ENCODE measurements around the gene LRRC7. TPM values are rescaled to one million over a fixed set of nuclear protein-coding genes. Genes with fewer than 3 reads are reported as not detected.

LRRC7 gene
- total RNA-seq, 2 experiments from 2014 or later: 0.14 to 0.20 TPM

GRCh38 chr1:69898403-69898947, 330.8 kb downstream of the LRRC7 start:
- H3K9me3 Mint-ChIP-seq: no peaks in the 10 kb centered on the region
- H3K27me3 Mint-ChIP-seq: no peaks in the 10 kb centered on the region
- intact Hi-C loops (cut with DNase I, micrococcal nuclease): no loop called here
- Histone ChIP-seq H3K27me3 (ENCODE audit: control insufficient read depth in 1 of 2, insufficient read depth in 2 of 2, low read length in 2 of 2) (no peaks in the 10 kb centered on the region), H3K4me3 (ENCODE audit: low read length) (no peak overlapping the region), H3K9me3 (ENCODE audit: control insufficient read depth in 1 of 2, insufficient read depth in 1 of 2, low read length in 2 of 2) (peaks cover 0 to 6% of the 10 kb centered on the region in 2 experiments), H3K27ac (ENCODE audit: low read depth in 1 of 2, low read length in 2 of 2) (no peak overlapping the region), H3K4me1 (ENCODE audit: insufficient read depth, low read length) (no peaks in the 10 kb centered on the region), H3K36me3 (ENCODE audit: insufficient read depth, low read length) (no peaks in the 10 kb centered on the region)
- POLR2A ChIA-PET: no interaction called here
- CTCF ChIA-PET: no interaction called here
- H3K4me1 Mint-ChIP-seq (ENCODE audit: low read depth): no peaks in the 10 kb centered on the region
- ATAC-seq (ENCODE audit: poor library complexity) (no peak), DNase-seq (no peak)
- no peak overlapping the region for H3K4me3 Mint-ChIP-seq
- no peak overlapping the region for H3K27ac Mint-ChIP-seq
- H3K36me3 Mint-ChIP-seq (ENCODE audit: low read depth): no peaks in the 10 kb centered on the region
- no peak for TF ChIP-seq CTCF (IDR thresholded peaks at IDR 0.05)

GRCh38 chr1:69911301-69911801, 343.6 kb downstream of the LRRC7 start:
- Mint-ChIP-seq H3K36me3 (ENCODE audit: low read depth) (no peaks in the 10 kb centered on the region), H3K27ac (no peak overlapping the region), H3K4me1 (ENCODE audit: low read depth) (no peaks in the 10 kb centered on the region), H3K4me3 (no peak overlapping the region), H3K27me3 (no peaks in the 10 kb centered on the region), H3K9me3 (no peaks in the 10 kb centered on the region)
- Histone ChIP-seq H3K27ac (ENCODE audit: low read depth in 1 of 2, low read length in 2 of 2) (no peak overlapping the region), H3K9me3 (ENCODE audit: control insufficient read depth in 1 of 2, insufficient read depth in 1 of 2, low read length in 2 of 2) (peaks cover 0 to 4% of the 10 kb centered on the region in 2 experiments), H3K36me3 (ENCODE audit: insufficient read depth, low read length) (no peaks in the 10 kb centered on the region), H3K27me3 (ENCODE audit: control insufficient read depth in 1 of 2, insufficient read depth in 2 of 2, low read length in 2 of 2) (no peaks in the 10 kb centered on the region), H3K4me1 (ENCODE audit: insufficient read depth, low read length) (no peaks in the 10 kb centered on the region), H3K4me3 (ENCODE audit: low read length) (no peak overlapping the region)
- intact Hi-C loops (cut with DNase I, micrococcal nuclease): no loop called here
- CTCF ChIA-PET: no interaction called here
- POLR2A ChIA-PET: no interaction called here
- TF ChIP-seq CTCF (IDR thresholded peaks at IDR 0.05): no peak
- DNase-seq (peak in 2 of 14 experiments; percentile 14 to 31), ATAC-seq (ENCODE audit: poor library complexity) (no peak)

GRCh38 chr1:69913977-69914376, 346.3 kb downstream of the LRRC7 start:
- Histone ChIP-seq H3K4me1 (ENCODE audit: insufficient read depth, low read length) (no peaks in the 10 kb centered on the region), H3K4me3 (ENCODE audit: low read length) (no peak overlapping the region), H3K27me3 (ENCODE audit: control insufficient read depth in 1 of 2, insufficient read depth in 2 of 2, low read length in 2 of 2) (no peaks in the 10 kb centered on the region), H3K9me3 (ENCODE audit: control insufficient read depth in 1 of 2, insufficient read depth in 1 of 2, low read length in 2 of 2) (peaks cover 0 to 4% of the 10 kb centered on the region in 2 experiments), H3K36me3 (ENCODE audit: insufficient read depth, low read length) (no peaks in the 10 kb centered on the region), H3K27ac (ENCODE audit: low read depth in 1 of 2, low read length in 2 of 2) (no peak overlapping the region)
- no peak for TF ChIP-seq CTCF (IDR thresholded peaks at IDR 0.05)
- Mint-ChIP-seq H3K27me3 (no peaks in the 10 kb centered on the region), H3K4me1 (ENCODE audit: low read depth) (no peaks in the 10 kb centered on the region), H3K9me3 (peaks cover 6% of the 10 kb centered on the region), H3K4me3 (no peak overlapping the region), H3K27ac (no peak overlapping the region), H3K36me3 (ENCODE audit: low read depth) (no peaks in the 10 kb centered on the region)
- ChIA-PET CTCF (no interaction called here), POLR2A (no interaction called here)
- DNase-seq (no peak), ATAC-seq (ENCODE audit: poor library complexity) (no peak)
- intact Hi-C loops (cut with DNase I, micrococcal nuclease): no loop called here

All from CD4-positive, alpha-beta T cell (primary cell).